Calu3 (cell line): ENCODE measurements around the gene DLG2. TPM values are rescaled to one million over a fixed set of nuclear protein-coding genes. Genes with fewer than 3 reads are reported as not detected.

Experiments
- BruUV-seq: library from RNA; stranded (reverse); fragments of 400-500 nt; replicated peaks from 2 replicates; lab custom pipeline; 2021; lab: Mats Ljungman, UMichigan
- CTCF ChIA-PET: fragments of 300-600 bp; sonication (Branson Sonifier 250); formaldehyde crosslinking; loops from one replicate; lab custom pipeline; 2022; ENCODE audit warnings: antibody characterized with exemption; lab: Charles Lee
- DNase-seq: peaks from one replicate; pipeline ENCODE4 v3.0.0; 2022
- H3K27ac Mint-ChIP-seq: one replicate; pipeline ENCODE4 v1.8.0; 2022; ENCODE audit warnings: mixed read lengths; ENCODE audit not compliant: unreplicated experiment
- H3K27me3 Mint-ChIP-seq: one replicate; pipeline ENCODE4 v1.8.0; 2022; ENCODE audit warnings: mixed read lengths; ENCODE audit not compliant: unreplicated experiment
- H3K36me3 Mint-ChIP-seq: one replicate; pipeline ENCODE4 v1.8.0; 2022; ENCODE audit warnings: mild to moderate bottlenecking, moderate library complexity, mixed read lengths; ENCODE audit not compliant: insufficient read depth, unreplicated experiment
- H3K4me1 Mint-ChIP-seq: one replicate; pipeline ENCODE4 v1.8.0; 2022; ENCODE audit warnings: mild to moderate bottlenecking, low read depth, mixed read lengths; ENCODE audit not compliant: unreplicated experiment
- H3K4me3 Mint-ChIP-seq: one replicate; pipeline ENCODE4 v1.8.0; 2022; ENCODE audit warnings: mild to moderate bottlenecking, low read depth, moderate library complexity, mixed read lengths; ENCODE audit not compliant: unreplicated experiment
- H3K9me3 Mint-ChIP-seq: one replicate; pipeline ENCODE4 v1.8.0; 2022; ENCODE audit warnings: low read depth, mixed read lengths; ENCODE audit not compliant: unreplicated experiment
- CTCF ChIP-seq: fragments of 200-600 bp; IDR thresholded peaks from one replicate; pipeline ENCODE4 v1.8.0; 2022; ENCODE audit warnings: antibody characterized with exemption; ENCODE audit not compliant: unreplicated experiment
- intact Hi-C: fragments of 100-400 bp; cut with micrococcal nuclease; formaldehyde crosslinking; loops from one replicate; pipeline ENCODE4 v1.10.0; 2022; ENCODE audit not compliant: unreplicated experiment
- total RNA-seq: library from RNA; stranded (reverse); gene quantifications from 2 replicates; pipeline ENCODE4 v1.2.3, GENCODE V29; 2022

Gene DLG2
- total RNA-seq, 1 experiment from 2014 or later = 0.71 TPM

- no peak overlapping the region for H3K27ac Mint-ChIP-seq
- H3K27me3 Mint-ChIP-seq = no peaks in the 10 kb centered on the region
- no peak for TF ChIP-seq CTCF
- no peak for DNase-seq
- intact Hi-C loops = no loop called here
- no peaks in the 10 kb centered on the region for H3K36me3 Mint-ChIP-seq
- no peak overlapping the region for H3K4me3 Mint-ChIP-seq
- no TSS peak for BruUV-seq
- peaks cover 3% of the 10 kb centered on the region for H3K9me3 Mint-ChIP-seq
- CTCF ChIA-PET = no interaction called here
- H3K4me1 Mint-ChIP-seq = no peaks in the 10 kb centered on the region
Measured at GRCh38 chr11:84969103-84969502, 658.0 kb downstream of the DLG2 start.

GRCh38 chr11:84965484-84965883 is 661.7 kb downstream of the DLG2 start:
- DNase-seq = no peak
- CTCF ChIA-PET = no interaction called here
- Mint-ChIP-seq H3K4me1 (no peaks in the 10 kb centered on the region), H3K9me3 (peaks cover 3% of the 10 kb centered on the region), H3K27ac (no peak overlapping the region), H3K36me3 (no peaks in the 10 kb centered on the region), H3K4me3 (no peak overlapping the region), H3K27me3 (no peaks in the 10 kb centered on the region)
- BruUV-seq = no TSS peak
- intact Hi-C loops = no loop called here
- TF ChIP-seq CTCF = no peak

- no peak for DNase-seq
- H3K36me3 Mint-ChIP-seq = no peaks in the 10 kb centered on the region
- H3K4me1 Mint-ChIP-seq = no peaks in the 10 kb centered on the region
- BruUV-seq = no TSS peak
- no peaks in the 10 kb centered on the region for H3K9me3 Mint-ChIP-seq
- no peaks in the 10 kb centered on the region for H3K27me3 Mint-ChIP-seq
- no peak overlapping the region for H3K27ac Mint-ChIP-seq
- intact Hi-C loops = no loop called here
- CTCF ChIA-PET = no interaction called here
- H3K4me3 Mint-ChIP-seq = no peak overlapping the region
- no peak for TF ChIP-seq CTCF
Measured at GRCh38 chr11:84963240-84963639, 663.9 kb downstream of the DLG2 start.

GRCh38 chr11:84962018-84962417 is 665.1 kb downstream of the DLG2 start:
- Mint-ChIP-seq H3K9me3 (no peaks in the 10 kb centered on the region), H3K27me3 (no peaks in the 10 kb centered on the region), H3K27ac (no peak overlapping the region), H3K36me3 (no peaks in the 10 kb centered on the region), H3K4me3 (no peak overlapping the region), H3K4me1 (no peaks in the 10 kb centered on the region)
- no peak for TF ChIP-seq CTCF
- CTCF ChIA-PET = no interaction called here
- intact Hi-C loops = no loop called here
- no peak for DNase-seq
- BruUV-seq = no TSS peak
